GM23338 (cell line): ENCODE measurements around the gene UPF1.

Experiments used
- CREB1 ChIP-seq: fragments of 250-450 bp; sonication (Bioruptor Pico); IDR thresholded peaks from 2 replicates; pipeline ENCODE4 v1.5.0; 2020; ENCODE audit warnings: low read depth, mild to moderate bottlenecking, moderate library complexity
- EZH2 ChIP-seq: fragments of 200-600 bp; sonication (generic); IDR thresholded peaks from one replicate; pipeline ENCODE4 v1.8.0; 2017; ENCODE audit warnings: antibody characterized with exemption, mild to moderate bottlenecking, low read depth; ENCODE audit not compliant: unreplicated experiment
- EZH2phosphoT487 ChIP-seq: fragments of 200-600 bp; sonication (generic); IDR thresholded peaks from one replicate; pipeline ENCODE4 v1.8.1; 2018; ENCODE audit warnings: antibody characterized with exemption; ENCODE audit not compliant: unreplicated experiment
- JUNB ChIP-seq: IDR thresholded peaks from one replicate; pipeline ENCODE4 v1.6.1; 2016; ENCODE audit warnings: antibody characterized with exemption; ENCODE audit not compliant: unreplicated experiment
- POLR2AphosphoS5 ChIP-seq: IDR thresholded peaks from 2 replicates; pipeline ENCODE4 v1.6.1; 2016; ENCODE audit warnings: antibody characterized with exemption, low read depth
- TF ChIP-seq, protein P1 (sequence below), 2 experiments: fragments of 200-600 bp in 1 of 2; sonication (generic) in 1 of 2; conservative IDR thresholded peaks; 2 replicates each; pipeline versions ENCODE4 v1.5.1 to v1.6.1; 2016 to 2017; ENCODE audit warnings: antibody characterized with exemption in 2 of 2, low read depth in 2 of 2, mild to moderate bottlenecking in 2 of 2, moderate library complexity in 1 of 2
- TF ChIP-seq, protein P2 (sequence below): IDR thresholded peaks from one replicate; pipeline ENCODE4 v1.6.1; 2018; ENCODE audit warnings: antibody characterized with exemption; ENCODE audit not compliant: unreplicated experiment

DNA sequence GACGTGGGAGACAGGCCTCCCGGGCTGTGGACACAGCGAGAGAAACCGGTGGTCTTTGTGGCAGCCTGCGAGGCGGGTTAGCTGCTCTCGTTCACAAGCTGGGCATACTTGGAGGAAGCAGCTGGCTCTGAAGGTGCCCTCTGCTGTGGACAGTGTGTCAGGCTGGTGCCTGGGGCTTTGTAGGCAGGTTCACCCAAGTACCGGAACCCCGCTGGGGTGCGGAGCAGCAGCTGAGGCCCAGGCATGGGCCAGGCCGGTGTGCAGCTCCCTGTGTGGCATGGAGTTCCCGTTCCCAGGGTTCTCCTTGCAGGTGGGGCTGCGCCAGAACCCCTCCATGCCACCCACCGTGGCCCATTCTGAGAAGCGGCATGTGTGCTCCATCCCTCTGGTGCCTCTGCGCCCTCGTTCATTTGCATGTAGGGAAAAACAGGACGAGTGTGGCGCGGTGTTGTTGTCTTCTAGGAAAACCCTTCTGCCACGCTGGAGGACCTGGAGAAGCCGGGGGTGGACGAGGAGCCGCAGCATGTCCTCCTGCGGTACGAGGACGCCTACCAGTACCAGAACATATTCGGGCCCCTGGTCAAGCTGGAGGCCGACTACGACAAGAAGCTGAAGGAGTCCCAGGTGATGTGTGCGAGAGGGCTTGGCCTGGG, 20.0 kb downstream of the UPF1 start:
- TF ChIP-seq, protein P1, sequence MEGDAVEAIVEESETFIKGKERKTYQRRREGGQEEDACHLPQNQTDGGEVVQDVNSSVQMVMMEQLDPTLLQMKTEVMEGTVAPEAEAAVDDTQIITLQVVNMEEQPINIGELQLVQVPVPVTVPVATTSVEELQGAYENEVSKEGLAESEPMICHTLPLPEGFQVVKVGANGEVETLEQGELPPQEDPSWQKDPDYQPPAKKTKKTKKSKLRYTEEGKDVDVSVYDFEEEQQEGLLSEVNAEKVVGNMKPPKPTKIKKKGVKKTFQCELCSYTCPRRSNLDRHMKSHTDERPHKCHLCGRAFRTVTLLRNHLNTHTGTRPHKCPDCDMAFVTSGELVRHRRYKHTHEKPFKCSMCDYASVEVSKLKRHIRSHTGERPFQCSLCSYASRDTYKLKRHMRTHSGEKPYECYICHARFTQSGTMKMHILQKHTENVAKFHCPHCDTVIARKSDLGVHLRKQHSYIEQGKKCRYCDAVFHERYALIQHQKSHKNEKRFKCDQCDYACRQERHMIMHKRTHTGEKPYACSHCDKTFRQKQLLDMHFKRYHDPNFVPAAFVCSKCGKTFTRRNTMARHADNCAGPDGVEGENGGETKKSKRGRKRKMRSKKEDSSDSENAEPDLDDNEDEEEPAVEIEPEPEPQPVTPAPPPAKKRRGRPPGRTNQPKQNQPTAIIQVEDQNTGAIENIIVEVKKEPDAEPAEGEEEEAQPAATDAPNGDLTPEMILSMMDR (conservative IDR thresholded peaks at IDR 0.05; ENCODE audit: low read depth in 2 of 2), result no peak
- no peak for TF ChIP-seq POLR2AphosphoS5
- TF ChIP-seq, protein P2, sequence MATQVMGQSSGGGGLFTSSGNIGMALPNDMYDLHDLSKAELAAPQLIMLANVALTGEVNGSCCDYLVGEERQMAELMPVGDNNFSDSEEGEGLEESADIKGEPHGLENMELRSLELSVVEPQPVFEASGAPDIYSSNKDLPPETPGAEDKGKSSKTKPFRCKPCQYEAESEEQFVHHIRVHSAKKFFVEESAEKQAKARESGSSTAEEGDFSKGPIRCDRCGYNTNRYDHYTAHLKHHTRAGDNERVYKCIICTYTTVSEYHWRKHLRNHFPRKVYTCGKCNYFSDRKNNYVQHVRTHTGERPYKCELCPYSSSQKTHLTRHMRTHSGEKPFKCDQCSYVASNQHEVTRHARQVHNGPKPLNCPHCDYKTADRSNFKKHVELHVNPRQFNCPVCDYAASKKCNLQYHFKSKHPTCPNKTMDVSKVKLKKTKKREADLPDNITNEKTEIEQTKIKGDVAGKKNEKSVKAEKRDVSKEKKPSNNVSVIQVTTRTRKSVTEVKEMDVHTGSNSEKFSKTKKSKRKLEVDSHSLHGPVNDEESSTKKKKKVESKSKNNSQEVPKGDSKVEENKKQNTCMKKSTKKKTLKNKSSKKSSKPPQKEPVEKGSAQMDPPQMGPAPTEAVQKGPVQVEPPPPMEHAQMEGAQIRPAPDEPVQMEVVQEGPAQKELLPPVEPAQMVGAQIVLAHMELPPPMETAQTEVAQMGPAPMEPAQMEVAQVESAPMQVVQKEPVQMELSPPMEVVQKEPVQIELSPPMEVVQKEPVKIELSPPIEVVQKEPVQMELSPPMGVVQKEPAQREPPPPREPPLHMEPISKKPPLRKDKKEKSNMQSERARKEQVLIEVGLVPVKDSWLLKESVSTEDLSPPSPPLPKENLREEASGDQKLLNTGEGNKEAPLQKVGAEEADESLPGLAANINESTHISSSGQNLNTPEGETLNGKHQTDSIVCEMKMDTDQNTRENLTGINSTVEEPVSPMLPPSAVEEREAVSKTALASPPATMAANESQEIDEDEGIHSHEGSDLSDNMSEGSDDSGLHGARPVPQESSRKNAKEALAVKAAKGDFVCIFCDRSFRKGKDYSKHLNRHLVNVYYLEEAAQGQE, result no peak
- TF ChIP-seq EZH2, result no peak
- TF ChIP-seq EZH2phosphoT487, result no peak
- TF ChIP-seq CREB1 (CRISPR knock-in tag), result no peak
- no peak for TF ChIP-seq JUNB
